Fibroblast of villous mesenchyme (primary cell): ENCODE results near the gene VAMP8. TPM values are rescaled to one million over a fixed set of nuclear protein-coding genes. Genes with fewer than 3 reads are reported as not detected.
"Not testable (repeated sequence)": the region's sequence is repeated elsewhere in the genome, so short reads cannot be mapped to it uniquely, and the experiment has no call there.

Experiments
- DNase-seq: peaks from one replicate; pipeline ENCODE4 v3.0.0-alpha.2; 2010; ENCODE audit warnings: low read depth
- H3K4me3 ChIP-seq: 2 replicates; pipeline ENCODE4 v1.5.1; 2011; ENCODE audit warnings: low read depth, mild to moderate bottlenecking, low read length
- total RNA-seq: library from RNA; depleted of rRNA; stranded (reverse); fragments of >200 nt; gene quantifications from 2 replicates; pipeline ENCODE4 v1.2.3, GENCODE V29; 2012
- TF ChIP-seq, protein P1 (sequence below): IDR thresholded peaks from 2 replicates; pipeline ENCODE4 v1.5.1; 2012; ENCODE audit warnings: low read depth, mild to moderate bottlenecking, low read length; ENCODE audit not compliant: insufficient read depth

The VAMP8 gene
- total RNA-seq, 1 donor, result 2.2 TPM

DNA sequence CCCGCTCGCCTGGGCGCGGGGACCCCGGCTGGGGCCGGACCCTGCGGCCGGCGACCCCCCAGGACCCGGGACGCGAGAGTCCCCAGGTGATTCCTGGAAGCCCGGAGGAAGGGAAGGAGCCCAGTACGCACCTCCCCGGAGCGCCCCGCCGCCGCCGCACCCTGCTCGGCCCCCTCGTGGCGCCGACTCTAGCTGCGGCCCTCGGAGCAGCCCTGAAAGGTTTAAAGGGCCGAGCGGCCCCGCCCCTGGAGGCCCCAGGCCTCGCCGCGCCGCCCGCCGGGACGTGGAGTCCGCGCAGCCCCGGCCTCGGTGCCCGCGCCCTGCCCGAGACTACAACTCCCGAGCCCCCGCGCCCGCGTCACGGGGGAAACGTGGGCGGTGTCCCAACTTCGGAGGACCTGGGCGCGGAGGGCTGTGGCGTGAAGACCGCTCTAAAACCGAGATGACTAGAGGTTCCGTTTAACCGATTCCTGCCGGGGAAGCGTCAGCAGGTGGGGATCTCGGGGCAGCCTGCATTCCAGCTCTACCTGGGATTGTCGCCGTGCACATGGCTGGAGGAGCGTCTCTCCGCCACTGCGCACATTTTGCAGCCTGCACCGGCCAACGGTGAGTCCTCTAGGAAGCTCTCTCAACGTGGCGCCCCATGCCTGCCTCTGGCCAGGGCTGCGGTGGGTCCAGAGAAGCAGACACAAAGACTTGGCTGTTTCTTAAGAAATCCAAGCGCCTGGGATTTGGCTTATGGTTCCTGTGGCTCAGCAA lies 25.3 kb downstream of the VAMP8 start, which contains the start of gene TMEM150A:
Gene TMEM150A, minus strand, starts transcription at position 223 of the 759 bp plus-strand sequence. CDS start 750 bp downstream, outside the sequence.
- DNase-seq, result peak; percentile 91
- peak within 1 kb of the TSS; percentile 97 for H3K4me3 ChIP-seq
- TF ChIP-seq, protein P1, sequence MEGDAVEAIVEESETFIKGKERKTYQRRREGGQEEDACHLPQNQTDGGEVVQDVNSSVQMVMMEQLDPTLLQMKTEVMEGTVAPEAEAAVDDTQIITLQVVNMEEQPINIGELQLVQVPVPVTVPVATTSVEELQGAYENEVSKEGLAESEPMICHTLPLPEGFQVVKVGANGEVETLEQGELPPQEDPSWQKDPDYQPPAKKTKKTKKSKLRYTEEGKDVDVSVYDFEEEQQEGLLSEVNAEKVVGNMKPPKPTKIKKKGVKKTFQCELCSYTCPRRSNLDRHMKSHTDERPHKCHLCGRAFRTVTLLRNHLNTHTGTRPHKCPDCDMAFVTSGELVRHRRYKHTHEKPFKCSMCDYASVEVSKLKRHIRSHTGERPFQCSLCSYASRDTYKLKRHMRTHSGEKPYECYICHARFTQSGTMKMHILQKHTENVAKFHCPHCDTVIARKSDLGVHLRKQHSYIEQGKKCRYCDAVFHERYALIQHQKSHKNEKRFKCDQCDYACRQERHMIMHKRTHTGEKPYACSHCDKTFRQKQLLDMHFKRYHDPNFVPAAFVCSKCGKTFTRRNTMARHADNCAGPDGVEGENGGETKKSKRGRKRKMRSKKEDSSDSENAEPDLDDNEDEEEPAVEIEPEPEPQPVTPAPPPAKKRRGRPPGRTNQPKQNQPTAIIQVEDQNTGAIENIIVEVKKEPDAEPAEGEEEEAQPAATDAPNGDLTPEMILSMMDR, result peak; percentile 31

DNA sequence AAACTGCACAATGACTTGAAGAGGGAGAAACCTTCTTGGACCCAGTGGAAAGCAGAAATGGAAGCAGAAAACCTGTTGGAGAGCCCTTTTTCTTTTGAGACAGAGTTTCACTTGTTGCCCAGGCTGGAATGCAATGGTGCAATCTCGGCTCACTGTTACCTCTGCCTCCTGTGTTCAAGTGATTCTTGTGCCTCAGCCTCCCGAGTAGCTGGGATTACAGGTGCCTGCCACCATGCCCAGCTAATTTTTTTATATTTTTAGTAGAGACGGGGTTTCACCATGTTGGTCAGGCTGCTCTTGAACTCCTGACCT lies 26.7 kb downstream of the VAMP8 start:
- H3K4me3 ChIP-seq, result peak overlapping the region; percentile 97
- DNase-seq, result not testable (repeated sequence)

DNA sequence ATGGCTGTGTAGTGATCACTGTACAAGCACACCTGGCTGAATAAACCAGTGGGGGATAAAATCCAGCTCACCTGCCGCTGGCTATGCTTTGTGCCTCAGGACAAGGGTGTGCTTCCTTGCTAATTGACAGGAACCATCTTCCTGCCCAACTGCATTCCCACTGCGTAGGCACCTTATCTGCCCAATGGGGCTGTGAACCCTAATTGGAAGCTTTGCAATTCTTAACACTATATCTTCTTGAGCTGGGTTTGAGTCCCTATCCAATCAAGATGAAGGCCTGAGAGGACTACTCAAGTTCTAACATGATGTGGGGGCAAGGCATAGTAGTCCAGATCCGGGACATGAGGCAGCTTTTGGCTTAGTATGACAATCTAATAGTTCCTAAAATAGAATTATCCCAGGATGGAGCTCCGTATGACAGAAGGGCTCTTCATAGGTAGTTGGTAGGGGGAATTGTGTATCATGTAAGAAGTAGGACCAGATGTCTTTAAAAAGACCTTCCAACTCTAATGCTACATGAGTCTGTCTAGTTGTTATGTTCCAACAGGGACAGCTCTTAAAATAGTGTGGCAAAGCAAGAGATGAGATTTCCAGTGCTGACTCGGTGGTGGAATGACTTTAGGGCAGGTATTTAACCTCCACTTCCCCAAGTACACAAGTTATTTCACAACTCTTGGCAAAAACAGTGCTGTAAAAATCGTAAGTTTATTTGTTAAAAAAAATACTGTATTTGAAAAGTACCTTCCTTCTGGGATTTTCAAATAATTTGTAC lies 27.4 kb downstream of the VAMP8 start:
- TF ChIP-seq, protein P1, result no peak
- no peak overlapping the region for H3K4me3 ChIP-seq
- DNase-seq, result peak; percentile 64

DNA sequence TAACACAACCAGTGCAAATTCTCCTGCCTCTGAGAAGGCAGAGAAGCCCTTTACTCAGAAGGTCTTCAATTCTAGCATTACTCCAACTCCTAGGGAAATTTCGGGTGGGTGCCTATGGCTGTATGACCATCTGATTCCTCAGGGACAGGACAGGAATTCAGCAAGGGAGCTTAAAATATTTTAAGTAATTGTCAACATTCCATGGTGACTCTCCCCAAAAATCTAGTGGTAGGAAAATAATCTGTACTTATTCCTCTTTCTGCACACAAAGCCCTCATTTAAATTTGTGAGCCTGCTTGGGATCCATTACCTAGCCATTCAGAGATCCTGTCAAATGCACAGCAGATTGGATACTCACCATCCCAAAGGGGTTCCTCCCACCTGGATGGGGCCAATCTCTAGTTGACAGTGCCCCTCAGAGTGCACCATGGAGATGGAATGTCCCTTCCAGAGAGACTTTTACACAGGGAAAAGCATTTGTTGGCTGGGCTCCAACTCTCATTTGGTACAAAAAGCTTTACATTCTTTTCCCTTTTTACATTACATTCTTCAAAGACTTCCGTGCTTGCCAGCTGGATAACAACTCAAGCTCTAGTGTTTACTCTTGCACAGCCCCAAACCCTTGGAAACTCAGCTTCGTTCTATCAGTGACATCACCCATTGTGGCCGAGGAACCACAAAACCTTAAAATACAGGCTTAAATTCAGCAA lies 28.2 kb downstream of the VAMP8 start:
- peak; percentile 93 for DNase-seq
- TF ChIP-seq, protein P1, result no peak
- H3K4me3 ChIP-seq, result peak overlapping the region; percentile 5

DNA sequence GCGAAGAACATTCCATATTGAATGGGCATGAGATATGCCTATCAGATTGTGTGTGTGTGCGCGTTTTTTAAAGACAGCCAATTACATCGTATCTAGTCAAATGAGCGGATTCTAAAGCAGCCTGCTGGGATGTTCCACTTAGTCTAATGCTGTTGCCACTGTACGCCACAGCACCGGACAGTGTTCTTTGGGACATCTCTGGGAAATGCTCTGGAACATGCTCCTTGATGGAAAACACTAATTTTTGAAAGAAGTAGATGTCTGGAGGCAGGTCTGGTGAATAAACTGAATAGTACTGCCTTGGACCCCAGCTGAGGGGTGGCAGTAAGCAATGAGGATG lies 28.7 kb downstream of the VAMP8 start:
- peak overlapping the region; percentile 5 for H3K4me3 ChIP-seq
- no peak for DNase-seq
- TF ChIP-seq, protein P1, result no peak

DNA sequence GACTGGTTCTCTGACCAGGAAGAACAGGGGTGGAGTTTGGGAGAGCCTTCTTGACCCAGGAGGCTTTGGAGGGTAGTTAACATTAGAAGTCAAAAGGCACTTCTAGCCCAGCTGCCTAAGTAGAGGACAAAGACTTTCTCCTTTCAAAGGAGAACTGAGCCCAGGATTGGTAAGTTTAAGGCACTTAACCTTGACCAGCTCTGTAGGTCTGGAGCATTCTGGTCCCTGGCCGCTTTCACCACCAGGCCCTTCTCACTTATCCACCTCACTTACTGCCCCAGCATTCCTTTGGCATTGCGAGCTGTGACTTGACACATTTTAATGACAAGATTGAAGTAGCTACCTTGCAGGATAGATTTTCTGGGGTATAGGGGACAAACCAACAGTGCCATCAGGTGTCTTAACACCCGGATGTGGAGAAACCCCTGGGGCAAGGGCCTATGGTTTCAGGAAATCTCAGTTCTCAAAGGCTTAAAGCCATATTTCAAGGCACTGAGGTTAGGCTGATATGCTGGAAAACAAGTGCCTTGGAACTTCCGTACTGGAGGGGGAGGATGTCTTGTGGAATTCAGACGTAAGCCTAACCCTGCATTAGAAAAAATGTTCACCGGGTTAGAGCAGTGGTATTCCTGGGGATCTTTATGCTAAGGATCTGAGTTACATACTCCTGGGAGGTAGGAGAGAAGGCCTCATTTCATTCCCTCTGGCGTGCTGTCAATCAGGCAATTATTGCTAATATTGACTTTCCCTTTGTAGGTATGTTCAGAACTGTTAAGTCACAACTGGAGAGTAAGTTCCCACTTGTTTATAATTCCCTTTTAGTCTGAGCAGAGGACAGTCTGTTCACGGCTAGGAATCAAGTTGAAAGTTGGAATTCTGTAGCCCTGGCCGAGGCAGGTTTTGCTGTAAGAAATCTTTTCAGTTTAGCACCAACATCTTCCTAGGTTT lies 30.2 kb downstream of the VAMP8 start:
- DNase-seq, result no peak
- TF ChIP-seq, protein P1, result no peak
- H3K4me3 ChIP-seq, result no peak overlapping the region
